Tibial artery (tissue), 4 donors: ENCODE data around the gene PPP1R14C.

Source experiments
- DNase-seq, 2 donors: peaks; one replicate each; pipeline ENCODE4 v3.0.0-alpha.2; 2019
- H3K27ac ChIP-seq, 2 donors: fragments of 200-600 bp; sonication (generic) in 1 of 2; 1 replicate in 1 of 2; 2 replicates in 1 of 2; pipeline ENCODE4 v1.5.1; 2018 to 2019; ENCODE audit warnings: mild to moderate bottlenecking in 1 of 2
- H3K27me3 ChIP-seq, 2 donors: fragments of 200-600 bp; sonication (generic) in 1 of 2; one replicate each; pipeline versions ENCODE4 v1.5.1 to v1.6.0; 2016 to 2019
- H3K36me3 ChIP-seq, 3 donors: fragments of 200-600 bp; sonication (generic) in 2 of 3; one replicate each; pipeline ENCODE4 v1.5.1; 2016 to 2019; ENCODE audit warnings: mild to moderate bottlenecking in 2 of 3
- H3K4me1 ChIP-seq, 4 donors: fragments of 200-600 bp; sonication (generic) in 2 of 4; 1 replicate in 3 of 4; 2 replicates in 1 of 4; pipeline ENCODE4 v1.5.1; 2016 to 2019
- H3K4me3 ChIP-seq, 2 donors: fragments of 200-600 bp; sonication (generic) in 1 of 2; 1 replicate in 1 of 2; 2 replicates in 1 of 2; pipeline ENCODE4 v1.5.1; 2018 to 2019; ENCODE audit warnings: mild to moderate bottlenecking in 2 of 2
- H3K9me3 ChIP-seq, 3 donors: fragments of 200-600 bp; sonication (generic) in 1 of 3; one replicate each; pipeline ENCODE4 v1.5.1; 2016 to 2019
- intact Hi-C: fragments of 100-400 bp; cut with DNase I; formaldehyde crosslinking; loops from one replicate; pipeline ENCODE4 v1.15.0; 2023; ENCODE audit warnings: low total_unique reads
- TF ChIP-seq, protein P1 (sequence below), 2 experiments: fragments of 200-600 bp in 1 of 2; fragments of 450-650 bp in 1 of 2; IDR thresholded peaks; one replicate each; pipeline ENCODE4 v1.5.1; 2017 to 2019; ENCODE audit warnings: antibody characterized with exemption in 2 of 2, mild to moderate bottlenecking in 1 of 2, moderate library complexity in 1 of 2

The PPP1R14C gene

DNA sequence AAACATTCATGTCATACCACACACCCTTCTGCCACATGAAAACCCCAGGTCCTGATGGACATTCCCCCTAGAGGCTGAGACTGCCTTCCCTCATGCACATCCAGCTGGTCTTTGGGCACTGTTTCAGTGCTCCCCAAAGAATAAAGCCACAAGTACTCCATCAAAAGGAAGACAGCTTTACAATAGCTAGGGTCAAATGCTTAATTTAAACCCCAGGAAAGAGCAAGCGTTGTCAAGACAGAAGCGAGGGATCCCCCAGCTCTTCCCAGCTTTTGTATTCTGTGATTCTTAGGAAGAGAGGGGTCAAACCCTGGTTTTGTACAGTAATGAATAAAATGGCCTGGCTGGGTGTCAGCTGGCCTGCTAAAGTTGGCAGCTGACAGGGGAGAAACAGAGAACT, 143.6 kb downstream of the PPP1R14C start:
- TF ChIP-seq, protein P1, sequence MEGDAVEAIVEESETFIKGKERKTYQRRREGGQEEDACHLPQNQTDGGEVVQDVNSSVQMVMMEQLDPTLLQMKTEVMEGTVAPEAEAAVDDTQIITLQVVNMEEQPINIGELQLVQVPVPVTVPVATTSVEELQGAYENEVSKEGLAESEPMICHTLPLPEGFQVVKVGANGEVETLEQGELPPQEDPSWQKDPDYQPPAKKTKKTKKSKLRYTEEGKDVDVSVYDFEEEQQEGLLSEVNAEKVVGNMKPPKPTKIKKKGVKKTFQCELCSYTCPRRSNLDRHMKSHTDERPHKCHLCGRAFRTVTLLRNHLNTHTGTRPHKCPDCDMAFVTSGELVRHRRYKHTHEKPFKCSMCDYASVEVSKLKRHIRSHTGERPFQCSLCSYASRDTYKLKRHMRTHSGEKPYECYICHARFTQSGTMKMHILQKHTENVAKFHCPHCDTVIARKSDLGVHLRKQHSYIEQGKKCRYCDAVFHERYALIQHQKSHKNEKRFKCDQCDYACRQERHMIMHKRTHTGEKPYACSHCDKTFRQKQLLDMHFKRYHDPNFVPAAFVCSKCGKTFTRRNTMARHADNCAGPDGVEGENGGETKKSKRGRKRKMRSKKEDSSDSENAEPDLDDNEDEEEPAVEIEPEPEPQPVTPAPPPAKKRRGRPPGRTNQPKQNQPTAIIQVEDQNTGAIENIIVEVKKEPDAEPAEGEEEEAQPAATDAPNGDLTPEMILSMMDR (IDR thresholded peaks at IDR 0.05), result no peak
- no peaks in the 10 kb centered on the region for H3K4me1 ChIP-seq
- no peaks in the 10 kb centered on the region for H3K9me3 ChIP-seq
- no peak for DNase-seq
- no peak overlapping the region for H3K4me3 ChIP-seq
- intact Hi-C loops, result no loop called here
- H3K27me3 ChIP-seq, result peaks cover 0 to 7% of the 10 kb centered on the region in 2 donors
- no peak overlapping the region for H3K27ac ChIP-seq
- no peaks in the 10 kb centered on the region for H3K36me3 ChIP-seq

DNA sequence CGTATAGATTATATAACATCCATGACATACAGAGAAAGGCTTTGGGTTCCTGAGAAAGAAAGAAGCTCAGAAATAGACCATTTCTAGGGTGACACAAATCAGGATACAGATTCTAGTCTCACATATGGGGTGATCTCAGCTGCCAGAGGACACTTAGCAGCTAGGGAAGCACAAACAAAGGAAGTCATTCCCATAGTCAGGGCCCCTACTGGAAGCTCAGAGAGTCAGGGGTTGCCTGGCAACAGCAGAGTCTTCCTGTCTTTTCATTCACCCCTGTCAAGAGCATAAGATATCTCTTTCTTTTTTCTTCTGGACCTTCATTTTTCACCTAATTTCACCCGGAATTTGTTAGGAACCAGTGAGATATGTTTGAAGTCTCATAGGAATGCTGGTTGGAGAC, 144.1 kb downstream of the PPP1R14C start:
- intact Hi-C loops, result no loop called here
- peaks cover 0 to 7% of the 10 kb centered on the region in 2 donors for H3K27me3 ChIP-seq
- H3K36me3 ChIP-seq, result no peaks in the 10 kb centered on the region
- H3K4me3 ChIP-seq, result no peak overlapping the region
- H3K27ac ChIP-seq, result no peak overlapping the region
- DNase-seq, result no peak
- no peaks in the 10 kb centered on the region for H3K9me3 ChIP-seq
- H3K4me1 ChIP-seq, result no peaks in the 10 kb centered on the region
- TF ChIP-seq, protein P1 (IDR thresholded peaks at IDR 0.05), result no peak

DNA sequence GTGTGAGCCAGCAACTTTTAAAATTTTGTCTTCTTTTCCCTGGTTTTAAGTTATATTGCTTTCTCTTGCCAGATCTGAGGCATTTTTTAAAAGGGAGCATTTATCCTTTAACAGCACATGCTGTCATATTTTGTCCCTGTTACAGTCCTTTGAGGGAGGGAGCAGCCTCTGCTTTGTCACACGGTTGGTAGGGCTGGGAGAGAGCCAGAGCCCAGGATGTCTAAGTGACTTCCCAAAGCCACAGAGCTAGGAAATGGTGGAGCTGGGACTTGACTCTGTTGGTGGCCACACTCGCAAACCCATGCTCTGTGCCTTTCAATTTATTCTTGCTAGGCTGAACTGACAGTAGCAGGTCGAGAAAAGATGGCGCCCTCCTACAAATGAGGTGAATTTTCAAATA, 145.6 kb downstream of the PPP1R14C start:
- H3K36me3 ChIP-seq, result no peaks in the 10 kb centered on the region
- no peaks in the 10 kb centered on the region for H3K4me1 ChIP-seq
- peaks cover 0 to 7% of the 10 kb centered on the region in 2 donors for H3K27me3 ChIP-seq
- DNase-seq, result no peak
- H3K27ac ChIP-seq, result no peak overlapping the region
- intact Hi-C loops, result no loop called here
- TF ChIP-seq, protein P1 (IDR thresholded peaks at IDR 0.05), result no peak
- no peaks in the 10 kb centered on the region for H3K9me3 ChIP-seq
- no peak overlapping the region for H3K4me3 ChIP-seq

DNA sequence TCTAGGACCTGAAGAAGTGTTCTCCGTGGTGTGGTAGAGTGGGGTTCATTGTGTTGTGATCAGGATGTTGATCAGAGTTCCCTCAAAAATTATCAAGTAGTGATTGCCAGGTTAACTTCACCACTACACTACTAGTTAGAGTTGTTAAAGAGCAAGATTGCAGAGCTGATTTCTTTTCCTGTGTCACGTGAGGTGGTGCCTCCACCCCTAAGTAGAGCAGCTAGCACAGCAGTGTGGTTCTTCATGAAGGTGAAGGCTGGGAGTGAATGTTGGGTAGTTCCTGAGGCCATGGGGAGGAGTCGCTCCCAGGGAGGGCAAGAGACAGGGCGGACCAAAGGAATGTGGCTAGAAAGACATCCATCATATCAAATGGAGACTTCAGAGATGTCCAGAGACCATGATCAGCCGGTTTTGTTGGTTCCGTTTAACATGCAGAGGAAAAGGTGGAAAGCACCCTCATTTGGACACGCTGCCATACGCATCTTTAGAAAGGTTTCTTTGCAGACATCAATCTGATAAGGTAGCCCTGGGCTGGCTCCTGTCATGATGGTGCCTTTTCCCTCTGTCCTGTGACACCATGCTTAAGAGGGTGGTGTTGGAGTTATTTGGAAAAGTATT, 146.7 kb downstream of the PPP1R14C start:
- no peak overlapping the region for H3K4me3 ChIP-seq
- no peak overlapping the region for H3K27ac ChIP-seq
- H3K27me3 ChIP-seq, result peaks cover 0 to 7% of the 10 kb centered on the region in 2 donors
- no peak for DNase-seq
- no peaks in the 10 kb centered on the region for H3K9me3 ChIP-seq
- no peaks in the 10 kb centered on the region for H3K36me3 ChIP-seq
- intact Hi-C loops, result no loop called here
- H3K4me1 ChIP-seq, result no peaks in the 10 kb centered on the region
- TF ChIP-seq, protein P1 (IDR thresholded peaks at IDR 0.05), result no peak

DNA sequence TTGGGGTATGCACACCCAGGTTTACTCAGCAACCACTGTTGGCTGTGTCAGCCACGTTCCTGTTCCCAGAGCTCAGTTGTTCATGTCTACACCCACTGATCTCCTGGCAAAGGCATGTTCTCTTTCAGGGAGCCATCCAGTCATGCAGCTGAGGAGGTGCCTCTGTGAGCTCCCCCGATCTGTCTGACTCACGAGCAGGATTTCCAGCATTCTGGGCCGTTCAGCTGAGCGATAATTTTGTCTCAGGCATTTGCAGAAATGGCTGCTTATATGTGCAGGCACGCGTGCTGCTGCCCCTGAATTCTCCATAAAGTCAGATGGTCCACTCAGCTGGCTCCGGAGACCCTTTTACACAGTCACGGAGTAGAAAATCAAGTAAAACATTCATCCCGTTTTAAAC, 147.6 kb downstream of the PPP1R14C start:
- Histone ChIP-seq H3K4me1 (no peaks in the 10 kb centered on the region), H3K27ac (no peak overlapping the region), H3K9me3 (no peaks in the 10 kb centered on the region), H3K27me3 (peaks cover 0 to 3% of the 10 kb centered on the region in 2 donors), H3K36me3 (no peaks in the 10 kb centered on the region), H3K4me3 (no peak overlapping the region)
- intact Hi-C loops, result no loop called here
- no peak for DNase-seq
- TF ChIP-seq, protein P1 (IDR thresholded peaks at IDR 0.05), result no peak
